GM12872 (cell line): ENCODE data around the gene PTRH1.

Experiments
- TF ChIP-seq, protein P1 (sequence below): IDR thresholded peaks from 3 replicates; pipeline ENCODE4 v1.5.1; 2011; ENCODE audit warnings: low read depth, mild to moderate bottlenecking, low read length, moderate library complexity; ENCODE audit not compliant: insufficient read depth

Gene PTRH1

DNA sequence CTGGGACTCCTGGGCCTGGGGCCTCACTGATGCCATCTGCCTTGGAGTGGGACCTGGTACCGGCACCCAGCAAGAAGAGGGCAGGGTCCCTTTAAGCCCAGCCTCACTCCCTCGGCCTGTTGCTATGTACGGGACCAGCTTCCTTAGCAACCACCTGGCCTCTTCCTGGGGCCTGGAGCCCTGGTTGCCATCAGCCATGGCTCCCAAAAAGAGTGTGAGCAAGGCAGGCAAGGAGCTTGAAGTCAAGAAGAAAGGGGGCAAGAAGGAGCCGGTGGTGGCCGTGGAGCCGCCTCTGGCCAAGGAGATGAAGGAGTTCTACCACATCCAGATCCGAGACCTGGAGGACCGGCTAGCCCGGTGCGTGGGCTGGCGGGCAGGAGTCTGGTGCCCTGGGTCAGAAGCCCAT, 8.6 kb downstream of the PTRH1 start, which contains the start of gene CFAP157:
Gene CFAP157 (plus strand): TSS at position 153 of the 406 bp plus-strand sequence. CDS start 44 bp downstream, at position 197.
- TF ChIP-seq, protein P1, sequence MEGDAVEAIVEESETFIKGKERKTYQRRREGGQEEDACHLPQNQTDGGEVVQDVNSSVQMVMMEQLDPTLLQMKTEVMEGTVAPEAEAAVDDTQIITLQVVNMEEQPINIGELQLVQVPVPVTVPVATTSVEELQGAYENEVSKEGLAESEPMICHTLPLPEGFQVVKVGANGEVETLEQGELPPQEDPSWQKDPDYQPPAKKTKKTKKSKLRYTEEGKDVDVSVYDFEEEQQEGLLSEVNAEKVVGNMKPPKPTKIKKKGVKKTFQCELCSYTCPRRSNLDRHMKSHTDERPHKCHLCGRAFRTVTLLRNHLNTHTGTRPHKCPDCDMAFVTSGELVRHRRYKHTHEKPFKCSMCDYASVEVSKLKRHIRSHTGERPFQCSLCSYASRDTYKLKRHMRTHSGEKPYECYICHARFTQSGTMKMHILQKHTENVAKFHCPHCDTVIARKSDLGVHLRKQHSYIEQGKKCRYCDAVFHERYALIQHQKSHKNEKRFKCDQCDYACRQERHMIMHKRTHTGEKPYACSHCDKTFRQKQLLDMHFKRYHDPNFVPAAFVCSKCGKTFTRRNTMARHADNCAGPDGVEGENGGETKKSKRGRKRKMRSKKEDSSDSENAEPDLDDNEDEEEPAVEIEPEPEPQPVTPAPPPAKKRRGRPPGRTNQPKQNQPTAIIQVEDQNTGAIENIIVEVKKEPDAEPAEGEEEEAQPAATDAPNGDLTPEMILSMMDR, result no peak

DNA sequence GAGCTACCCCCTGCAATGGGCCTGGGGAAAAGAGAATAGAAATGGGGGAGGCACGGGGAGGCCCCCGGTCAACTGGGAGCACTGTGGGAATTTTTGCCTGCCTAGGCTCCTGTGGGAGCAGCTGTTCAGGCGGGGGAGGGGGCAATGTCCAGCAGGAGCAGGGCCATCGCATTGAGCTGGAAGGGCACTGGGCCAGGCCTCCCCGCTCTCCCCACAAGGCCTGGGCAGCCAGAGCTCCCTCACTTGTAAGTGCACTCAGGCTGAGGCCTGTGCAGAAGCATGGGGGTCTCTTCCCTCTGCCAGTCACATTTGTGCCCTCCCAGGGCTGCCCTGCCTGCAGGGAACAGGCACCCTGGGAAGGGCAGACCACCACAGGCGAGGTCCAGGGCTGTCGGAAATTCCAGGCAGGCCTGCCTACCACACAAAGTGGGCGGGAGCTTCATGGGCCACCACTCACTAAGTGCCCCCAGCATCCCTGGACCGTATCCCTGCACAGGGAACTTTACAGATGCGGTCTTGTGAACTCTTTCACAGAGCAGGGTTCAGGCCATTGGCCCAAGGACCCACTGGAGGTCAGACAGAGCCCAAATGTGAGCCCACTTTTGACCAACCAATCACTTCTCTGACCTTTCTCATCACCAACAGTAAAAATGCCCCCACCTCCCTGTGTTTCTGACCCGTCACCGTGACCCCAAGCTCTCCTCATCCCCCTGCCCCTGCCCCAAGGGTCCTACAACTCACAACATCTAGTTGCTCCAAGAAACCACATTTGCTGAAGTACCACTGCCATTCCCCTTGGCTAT, 9.7 kb downstream of the PTRH1 start:
- TF ChIP-seq, protein P1, result no peak

DNA sequence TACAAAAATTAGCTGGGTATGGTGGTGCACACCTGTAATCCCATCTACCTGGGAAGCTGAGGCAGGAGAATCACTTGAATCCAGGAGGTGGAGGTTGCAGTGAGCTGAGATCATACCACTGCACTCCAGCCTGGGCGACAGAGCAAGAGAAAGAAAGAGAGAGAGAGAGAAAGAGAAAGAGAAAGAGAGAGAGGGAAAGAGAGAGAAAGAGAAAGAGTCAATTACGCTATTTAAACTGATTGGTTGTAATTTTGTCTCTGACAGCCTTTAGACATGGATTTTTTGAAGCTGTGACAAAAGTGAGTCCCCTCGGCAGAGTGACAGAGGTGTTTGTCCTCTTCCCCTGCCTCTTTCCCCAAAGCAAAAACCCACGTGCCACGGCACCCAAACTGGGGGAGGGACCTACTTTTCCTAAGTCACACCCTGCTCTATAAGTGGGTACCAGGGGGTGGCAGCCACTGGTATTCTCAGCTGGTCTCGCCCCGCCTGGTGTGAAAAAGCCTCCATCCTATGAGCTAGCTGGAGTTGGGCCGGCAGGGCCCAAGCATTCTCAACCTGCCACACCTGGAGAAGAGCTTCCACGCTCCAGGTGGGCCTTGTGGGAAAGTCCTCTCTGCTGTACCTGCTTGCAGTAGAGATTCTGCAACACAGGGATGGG, 12.0 kb downstream of the PTRH1 start:
- TF ChIP-seq, protein P1, result no peak

DNA sequence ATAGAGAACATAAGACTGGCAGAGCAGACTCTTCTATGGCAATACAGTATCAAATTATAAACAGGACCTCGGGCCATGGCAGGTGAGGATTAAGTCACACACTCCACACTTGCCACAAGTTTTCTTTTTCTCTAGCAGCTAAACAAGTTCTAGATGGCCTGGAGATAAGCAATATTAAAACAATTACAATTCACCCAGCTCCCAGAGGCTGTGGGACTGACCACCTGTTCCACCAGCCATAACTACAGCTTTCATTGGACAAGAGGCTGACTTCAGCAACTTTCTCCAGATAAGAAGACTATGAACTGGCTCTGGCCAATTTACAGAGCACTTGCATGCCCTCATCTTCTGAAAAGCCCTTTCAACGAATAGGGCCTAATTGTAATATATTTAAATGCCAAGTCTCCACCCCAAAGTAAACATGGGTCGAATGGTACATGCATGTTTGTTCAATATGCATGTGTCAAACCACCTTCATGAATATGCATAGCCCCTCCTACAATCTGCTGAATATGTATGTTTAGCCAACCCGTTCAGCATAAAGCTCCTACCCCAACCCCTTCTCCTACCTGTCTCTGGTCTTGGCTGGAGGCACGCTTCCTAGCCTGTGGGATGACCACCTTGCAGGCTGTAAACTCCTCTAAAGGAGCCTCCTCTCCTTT, 14.7 kb downstream of the PTRH1 start:
- TF ChIP-seq, protein P1, result no peak

DNA sequence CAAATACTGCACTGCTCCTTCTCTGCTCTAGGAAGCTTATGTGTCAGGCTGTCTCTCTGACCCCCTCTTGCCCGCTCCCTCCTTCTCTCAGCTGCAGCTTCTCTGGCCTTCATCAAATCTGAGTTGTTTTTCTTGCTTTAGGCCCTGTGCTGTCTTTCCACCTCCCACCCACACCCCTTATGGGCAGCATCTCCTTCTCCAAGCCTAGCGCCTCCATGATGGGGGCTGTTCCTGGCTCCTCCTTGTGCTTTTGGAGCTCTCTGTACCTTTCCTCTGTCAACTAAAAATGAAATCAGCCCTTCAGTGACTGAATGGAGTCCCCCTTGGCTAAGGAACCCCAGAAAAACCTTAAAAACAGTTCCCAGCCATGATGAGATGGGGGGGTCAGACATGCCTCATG, 15.3 kb downstream of the PTRH1 start:
- TF ChIP-seq, protein P1, result no peak

DNA sequence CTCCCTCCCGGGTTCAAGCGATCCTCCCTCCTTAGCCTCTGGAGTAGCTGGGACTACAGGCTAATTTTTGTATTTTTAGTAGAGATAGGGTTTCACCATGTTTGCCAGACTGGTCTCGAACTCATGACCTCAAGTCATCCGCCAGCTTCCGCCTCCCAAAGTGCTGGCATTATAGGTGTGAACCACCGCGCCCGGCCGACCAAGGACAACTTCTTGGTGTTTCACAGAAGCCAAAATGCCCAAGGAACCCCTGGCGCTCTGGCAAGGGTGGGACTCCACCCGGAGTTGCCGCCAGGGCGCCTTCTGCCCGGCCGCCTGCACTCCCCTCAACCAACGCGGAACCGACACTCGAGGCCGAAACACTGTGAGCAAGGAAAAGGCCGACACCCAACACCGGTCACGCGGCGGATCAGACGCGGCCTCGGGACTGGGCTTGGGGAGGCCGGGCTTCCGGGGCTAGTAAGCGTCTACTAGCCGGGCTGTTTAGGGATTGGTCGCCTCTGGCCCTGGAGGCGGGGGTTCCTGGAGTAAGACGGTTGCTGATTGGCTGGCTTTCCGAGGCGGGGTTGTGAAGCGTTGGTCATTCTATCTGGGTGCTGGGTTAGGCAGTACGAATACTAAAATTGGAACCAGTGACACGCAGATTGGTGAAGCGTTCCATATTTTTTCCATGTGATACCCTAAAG, 16.3 kb downstream of the PTRH1 start:
- TF ChIP-seq, protein P1, result no peak

DNA sequence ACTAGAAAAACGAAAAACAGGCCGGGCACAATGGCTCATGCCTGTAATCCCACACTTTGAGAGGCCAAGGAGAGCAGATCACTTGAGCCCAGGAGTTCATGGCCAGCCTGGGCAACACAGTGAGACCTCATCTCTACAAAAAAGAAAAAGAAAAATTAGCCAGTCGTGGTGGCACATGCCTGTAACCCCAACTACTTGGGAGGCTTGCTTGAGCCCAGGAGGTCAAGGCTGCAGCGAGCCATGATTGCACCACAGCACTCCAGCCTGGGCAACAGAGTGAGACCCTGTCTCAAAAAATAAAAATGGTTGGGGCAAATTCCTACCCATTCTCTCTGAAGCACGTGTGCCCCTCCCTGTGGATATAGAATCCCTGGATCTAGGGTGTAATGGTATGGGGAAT, 17.1 kb downstream of the PTRH1 start:
- TF ChIP-seq, protein P1, result no peak
